HG03175 (cell line): ENCODE measurements around the gene SCN5A.

Experiments used
- ATAC-seq: cut with Tn5 transposase; IDR thresholded peaks from one replicate; pipeline ENCODE4 v1.9.1; 2021; ENCODE audit warnings: mild to moderate bottlenecking, moderate library complexity; ENCODE audit not compliant: unreplicated experiment

Gene SCN5A

GRCh38 chr3:38563070-38563885 lies 86.2 kb downstream of the SCN5A start:
- no peak for ATAC-seq

- no peak for ATAC-seq
Measured at GRCh38 chr3:38562467-38562925, 87.0 kb downstream of the SCN5A start.

- no peak for ATAC-seq
Measured at GRCh38 chr3:38561746-38562466, 87.6 kb downstream of the SCN5A start.

DNA sequence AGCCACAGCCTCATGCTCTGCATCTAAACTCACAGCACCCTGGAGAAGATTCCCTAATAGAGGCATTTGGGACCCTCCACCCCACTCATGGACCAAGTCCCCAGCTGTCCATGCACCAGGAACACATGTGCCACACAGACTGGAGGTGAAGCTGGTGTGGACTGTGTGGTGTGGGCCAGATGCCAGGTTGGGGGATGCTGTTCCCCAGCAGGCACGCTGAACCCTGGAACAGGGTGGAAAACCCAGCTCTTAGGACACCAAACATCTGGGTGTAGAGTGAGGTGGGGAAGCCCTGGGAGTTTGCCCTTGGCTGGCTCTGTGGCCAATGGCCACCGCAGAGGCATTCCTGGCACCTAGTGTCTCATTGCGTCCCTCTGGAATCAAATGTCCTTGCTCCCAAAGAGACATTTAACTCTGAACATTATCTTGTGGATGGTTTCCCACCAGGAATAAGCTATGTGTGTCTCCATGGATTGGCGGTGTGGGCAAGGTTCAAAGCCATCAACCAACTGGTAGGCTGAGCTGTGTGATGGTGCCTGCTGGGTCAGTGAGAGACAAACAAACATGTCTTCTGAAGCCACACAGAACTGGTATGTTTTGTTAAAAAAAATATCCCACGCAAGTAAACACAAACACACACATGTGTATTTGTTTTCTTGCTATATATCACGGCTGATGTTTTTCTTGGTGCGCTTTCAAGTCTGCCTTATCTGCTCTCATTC lies 88.3 kb downstream of the SCN5A start:
- ATAC-seq, result no peak

DNA sequence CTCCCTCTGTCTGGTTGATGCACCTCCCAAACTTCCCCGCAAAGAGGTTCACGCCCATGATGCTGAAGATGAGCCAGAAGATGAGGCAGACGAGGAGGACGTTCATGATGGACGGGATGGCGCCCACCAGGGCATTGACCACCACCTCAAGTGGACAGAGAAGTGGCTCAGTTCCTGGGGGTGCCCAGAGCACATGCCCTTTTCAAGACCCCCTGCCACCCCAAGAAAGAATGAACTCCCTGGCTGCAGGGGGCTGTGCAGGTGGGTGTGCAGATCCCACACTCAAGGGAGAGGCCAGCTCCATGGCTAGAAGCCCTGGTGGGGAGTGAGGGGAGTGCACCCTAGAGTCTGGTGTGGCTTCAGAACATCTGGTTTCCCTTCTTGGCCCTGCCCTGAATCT lies 89.2 kb downstream of the SCN5A start:
- no peak for ATAC-seq

DNA sequence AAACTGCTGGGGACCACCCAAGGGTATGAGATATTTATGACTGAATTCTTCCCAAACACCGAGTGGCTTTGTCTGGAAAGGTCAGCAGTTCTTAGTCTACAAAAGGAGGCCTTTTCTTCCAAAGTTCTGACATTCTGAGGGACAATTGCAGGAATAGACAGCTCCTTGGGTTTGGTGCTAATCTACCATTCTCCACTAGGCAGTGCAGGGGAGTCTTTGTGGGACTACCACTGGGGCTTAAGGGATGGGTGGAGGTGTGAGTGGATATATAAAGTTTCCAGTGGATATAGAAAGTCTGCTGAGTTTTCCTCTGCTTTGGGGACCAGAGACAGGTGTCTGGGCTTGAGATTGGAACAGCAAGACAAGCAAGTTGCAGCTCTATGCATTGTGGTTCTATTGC lies 90.6 kb downstream of the SCN5A start:
- ATAC-seq, result no peak

- no peak for ATAC-seq
Measured at GRCh38 chr3:38556640-38557358, 92.7 kb downstream of the SCN5A start.

DNA sequence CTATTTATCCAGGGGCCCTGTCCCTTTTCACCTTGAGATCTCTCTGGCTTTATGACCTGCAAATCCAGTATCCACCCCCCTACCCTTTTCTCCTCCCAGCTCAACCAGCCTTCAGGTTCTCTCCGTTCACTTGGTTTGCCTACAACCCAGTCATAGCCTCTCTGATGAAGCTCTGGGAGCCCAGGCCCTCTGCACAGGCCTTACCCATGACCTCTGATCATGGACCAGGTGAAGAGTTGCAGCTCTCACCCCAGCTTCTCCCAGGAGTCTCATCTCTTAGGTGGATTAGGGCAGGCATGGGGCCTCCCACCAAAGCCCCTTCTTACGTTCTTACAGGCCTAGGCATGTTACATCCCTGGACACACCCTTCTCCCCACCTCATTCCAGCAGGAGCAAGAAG lies 93.6 kb downstream of the SCN5A start:
- ATAC-seq, result no peak

DNA sequence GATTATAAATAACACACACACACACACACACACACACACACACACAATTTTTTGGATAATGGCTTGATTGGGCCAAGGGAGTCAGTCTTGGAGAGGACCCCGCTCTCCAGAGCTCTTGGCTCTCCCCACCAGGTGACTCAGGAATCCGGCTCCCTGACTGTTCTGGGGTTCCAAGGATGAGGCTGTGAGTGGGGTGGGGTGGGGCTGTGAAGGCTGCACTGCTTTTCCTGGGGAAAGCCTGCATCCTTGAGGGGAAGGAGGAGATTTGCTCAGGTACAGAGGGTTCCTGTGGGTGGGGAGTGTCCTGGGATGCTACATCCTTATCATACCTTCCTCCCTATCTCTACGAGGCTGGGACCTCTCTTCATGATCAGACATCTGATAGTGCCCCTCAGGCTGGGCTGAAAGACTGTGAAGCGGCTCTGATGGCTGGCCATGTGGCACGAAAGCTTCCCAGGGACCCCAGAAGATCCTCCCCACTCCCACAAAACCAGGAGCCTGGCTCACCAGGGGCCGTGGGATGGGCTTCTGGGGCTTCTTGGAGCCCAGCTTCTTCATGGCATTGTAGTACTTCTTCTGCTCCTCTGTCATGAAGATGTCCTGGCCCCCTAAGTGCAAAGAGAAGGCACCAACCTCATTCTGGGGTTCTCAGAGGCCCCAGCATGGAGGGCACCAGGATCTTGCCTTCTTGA lies 94.2 kb downstream of the SCN5A start:
- no peak for ATAC-seq

GRCh38 chr3:38554127-38554827 lies 95.2 kb downstream of the SCN5A start:
- no peak for ATAC-seq

- no peak for ATAC-seq
Measured at GRCh38 chr3:38553071-38553470, 96.4 kb downstream of the SCN5A start.

DNA sequence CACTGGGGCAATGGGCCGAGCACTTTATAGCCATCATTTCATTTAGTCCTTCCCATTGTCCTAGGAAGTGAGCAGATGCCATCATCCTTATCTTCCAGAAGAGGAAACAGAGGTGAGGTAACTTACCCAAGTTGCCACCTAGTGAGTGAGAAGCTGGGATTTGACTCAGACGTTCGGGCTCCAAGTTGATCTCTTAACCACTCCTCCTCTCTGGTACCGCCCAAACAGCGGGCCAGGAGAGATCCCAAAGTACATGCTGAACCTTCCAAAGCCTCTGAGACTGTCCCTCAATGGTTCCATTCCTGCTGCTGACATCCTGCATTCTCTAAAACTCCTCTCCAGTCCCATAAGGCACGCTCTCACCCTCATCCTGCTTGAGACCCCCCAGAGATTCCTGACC lies 97.1 kb downstream of the SCN5A start:
- no peak for ATAC-seq

- ATAC-seq, result no peak
Measured at GRCh38 chr3:38551026-38551832, 98.3 kb downstream of the SCN5A start.

DNA sequence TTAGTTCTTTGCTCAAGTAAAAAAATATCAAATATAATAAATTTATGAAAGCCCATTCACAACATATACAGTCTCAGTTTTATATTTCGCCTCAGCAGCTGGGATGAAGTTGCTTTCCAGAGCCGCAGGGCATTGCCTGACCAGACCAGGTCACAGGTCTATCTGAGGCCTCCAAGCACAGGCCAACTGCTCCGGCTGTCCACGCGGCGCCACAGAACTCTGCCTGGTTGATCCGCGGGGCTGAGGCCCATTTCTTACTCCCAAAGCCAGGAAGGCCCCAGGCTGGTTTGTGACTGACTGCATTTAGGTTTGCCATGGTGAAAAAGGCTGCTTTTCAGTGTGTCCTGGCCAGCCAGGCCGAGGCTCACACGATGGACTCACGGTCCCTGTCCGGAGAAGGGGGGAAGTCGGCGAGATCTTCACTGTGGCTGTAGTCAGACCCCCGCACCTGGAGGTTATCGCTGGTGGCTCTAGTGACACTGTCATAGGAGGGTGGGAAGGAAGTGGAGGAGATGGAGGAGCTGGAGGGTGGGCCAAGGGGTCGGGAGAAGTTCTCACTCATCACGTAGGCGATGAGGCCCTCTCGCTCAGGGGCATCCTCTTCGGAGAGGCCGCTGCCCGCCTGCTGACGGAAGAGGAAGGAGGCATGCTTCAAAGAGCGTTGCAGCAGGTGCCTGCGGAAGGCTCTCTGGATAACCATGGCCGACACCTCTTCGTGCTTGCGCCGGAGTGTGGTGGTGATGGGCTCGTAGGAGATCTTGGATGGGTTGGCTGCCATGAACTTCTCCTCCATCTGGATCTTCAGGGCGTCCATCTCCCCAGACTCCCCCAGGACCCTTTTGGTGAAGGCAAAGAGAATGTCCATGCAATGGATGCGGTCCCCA lies 99.3 kb downstream of the SCN5A start:
- no peak for ATAC-seq

DNA sequence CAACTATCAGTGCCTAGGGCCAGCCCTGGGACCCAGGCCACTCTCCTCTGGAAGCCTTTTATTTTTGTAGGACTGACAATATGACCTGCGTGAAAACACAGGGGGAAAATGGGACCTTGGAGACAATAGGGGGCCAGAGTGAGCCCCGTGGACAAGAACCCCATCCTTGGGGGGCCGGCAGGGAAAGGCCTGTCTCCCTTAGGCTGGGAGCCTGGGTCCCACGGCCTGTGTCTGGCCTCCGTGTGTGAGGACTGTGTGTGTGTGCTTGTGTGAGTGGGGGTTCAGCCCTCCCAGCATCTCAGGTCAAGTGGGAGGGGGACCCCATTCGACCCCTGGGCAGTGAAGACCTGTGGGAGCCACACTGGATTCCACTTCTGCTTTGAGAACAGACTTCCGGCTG lies 100.0 kb downstream of the SCN5A start:
- no peak for ATAC-seq

DNA sequence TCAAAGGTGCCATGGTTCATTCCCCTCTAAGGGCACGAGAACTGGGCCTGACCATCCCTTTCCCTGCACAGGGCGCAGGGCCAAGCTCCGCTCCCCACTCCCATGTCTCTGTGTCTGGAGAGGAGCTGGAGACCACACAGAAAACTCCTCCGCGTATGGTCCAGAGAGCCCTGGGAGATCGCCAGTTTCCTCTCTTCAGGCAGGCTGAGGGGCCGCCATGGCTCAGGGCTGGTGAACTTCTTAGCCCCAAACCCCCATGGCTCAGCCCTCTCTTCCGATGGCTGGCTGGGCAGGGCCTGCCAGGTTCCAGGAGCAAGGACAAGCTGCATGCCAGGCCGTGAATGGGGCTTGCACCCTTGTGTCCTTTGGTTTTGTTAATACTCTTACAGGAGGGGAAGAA lies 100.4 kb downstream of the SCN5A start:
- ATAC-seq, result no peak

DNA sequence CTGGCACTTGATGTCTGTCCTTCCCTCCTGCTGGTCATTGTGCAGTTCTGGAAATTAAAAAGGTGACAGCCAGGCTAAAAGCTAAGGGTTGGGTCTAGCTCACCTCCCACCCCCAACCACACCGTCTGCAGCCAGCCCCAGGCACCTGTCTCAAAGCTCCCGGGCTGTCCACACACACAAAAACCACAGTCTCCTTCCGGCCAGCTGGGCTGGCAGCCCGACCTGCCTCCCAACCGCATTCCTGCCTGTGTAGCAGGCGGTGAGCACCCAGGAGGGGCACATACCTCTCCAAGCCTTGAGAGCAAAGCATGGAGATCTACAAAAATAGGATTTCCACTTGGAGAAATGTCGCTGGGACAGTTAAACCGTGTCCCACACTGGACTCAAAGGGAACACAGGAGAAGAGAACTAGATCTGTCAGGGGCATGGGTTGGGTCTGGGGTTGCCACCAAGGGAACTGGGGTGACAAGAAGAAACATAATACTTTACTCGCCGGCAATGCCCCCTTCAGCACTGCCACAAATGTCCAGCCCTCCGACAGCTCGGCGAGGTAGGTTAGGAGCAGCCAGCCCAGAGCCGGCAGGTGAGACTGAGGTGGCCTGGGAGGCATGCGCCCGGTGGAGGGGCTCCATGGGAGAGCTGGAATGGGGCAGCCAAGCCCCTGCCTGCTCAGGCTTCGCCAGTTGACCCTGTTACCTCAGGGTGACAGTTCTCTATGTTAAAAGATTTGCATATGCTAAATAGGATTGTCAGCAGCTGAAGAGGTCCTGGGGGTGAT lies 101.1 kb downstream of the SCN5A start:
- no peak for ATAC-seq
